Fibroblast of the aortic adventitia (primary cell): ENCODE data around the gene GTPBP1. TPM values are rescaled to one million over a fixed set of nuclear protein-coding genes. Genes with fewer than 3 reads are reported as not detected.

Experiments
- DNase-seq: peaks from one replicate; pipeline ENCODE4 v3.0.0-alpha.2; 2010; ENCODE audit warnings: low read depth
- H3K4me3 ChIP-seq: 2 replicates; pipeline ENCODE4 v1.5.1; 2011; ENCODE audit warnings: low read depth, mild to moderate bottlenecking, control low read depth, low read length, moderate library complexity
- total RNA-seq: library from RNA; depleted of rRNA; stranded (reverse); fragments of >200 nt; gene quantifications from 2 replicates; pipeline ENCODE4 v1.2.3, GENCODE V29; 2012; ENCODE audit warnings: low replicate concordance
- TF ChIP-seq, protein P1 (sequence below): IDR thresholded peaks from 2 replicates; pipeline ENCODE4 v1.5.1; 2011; ENCODE audit warnings: mild to moderate bottlenecking, low read length, control low read depth, inconsistent platforms; ENCODE audit not compliant: insufficient read depth

GTPBP1 gene
- total RNA-seq, 1 donor = 26.8 TPM

DNA sequence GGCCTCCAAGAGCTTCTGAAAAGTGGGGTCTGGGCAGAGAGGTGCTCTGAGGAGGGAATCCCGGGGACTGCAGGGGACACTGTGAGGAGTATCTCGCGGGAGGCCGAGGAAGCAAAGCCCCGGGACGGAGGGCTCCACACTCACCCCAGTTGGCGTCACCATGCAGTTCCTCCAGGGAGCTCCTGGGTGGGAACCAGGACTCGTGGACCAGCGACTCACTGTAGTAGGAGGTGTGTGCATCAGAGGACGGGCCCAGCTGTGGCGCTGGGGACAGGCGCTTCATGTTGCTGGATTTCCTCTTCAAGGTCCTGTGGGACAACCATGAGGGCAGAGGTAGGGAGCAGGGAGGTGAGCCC, 45.3 kb downstream of the GTPBP1 start:
- TF ChIP-seq, protein P1, sequence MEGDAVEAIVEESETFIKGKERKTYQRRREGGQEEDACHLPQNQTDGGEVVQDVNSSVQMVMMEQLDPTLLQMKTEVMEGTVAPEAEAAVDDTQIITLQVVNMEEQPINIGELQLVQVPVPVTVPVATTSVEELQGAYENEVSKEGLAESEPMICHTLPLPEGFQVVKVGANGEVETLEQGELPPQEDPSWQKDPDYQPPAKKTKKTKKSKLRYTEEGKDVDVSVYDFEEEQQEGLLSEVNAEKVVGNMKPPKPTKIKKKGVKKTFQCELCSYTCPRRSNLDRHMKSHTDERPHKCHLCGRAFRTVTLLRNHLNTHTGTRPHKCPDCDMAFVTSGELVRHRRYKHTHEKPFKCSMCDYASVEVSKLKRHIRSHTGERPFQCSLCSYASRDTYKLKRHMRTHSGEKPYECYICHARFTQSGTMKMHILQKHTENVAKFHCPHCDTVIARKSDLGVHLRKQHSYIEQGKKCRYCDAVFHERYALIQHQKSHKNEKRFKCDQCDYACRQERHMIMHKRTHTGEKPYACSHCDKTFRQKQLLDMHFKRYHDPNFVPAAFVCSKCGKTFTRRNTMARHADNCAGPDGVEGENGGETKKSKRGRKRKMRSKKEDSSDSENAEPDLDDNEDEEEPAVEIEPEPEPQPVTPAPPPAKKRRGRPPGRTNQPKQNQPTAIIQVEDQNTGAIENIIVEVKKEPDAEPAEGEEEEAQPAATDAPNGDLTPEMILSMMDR = no peak
- H3K4me3 ChIP-seq = no peak overlapping the region
- no peak for DNase-seq

DNA sequence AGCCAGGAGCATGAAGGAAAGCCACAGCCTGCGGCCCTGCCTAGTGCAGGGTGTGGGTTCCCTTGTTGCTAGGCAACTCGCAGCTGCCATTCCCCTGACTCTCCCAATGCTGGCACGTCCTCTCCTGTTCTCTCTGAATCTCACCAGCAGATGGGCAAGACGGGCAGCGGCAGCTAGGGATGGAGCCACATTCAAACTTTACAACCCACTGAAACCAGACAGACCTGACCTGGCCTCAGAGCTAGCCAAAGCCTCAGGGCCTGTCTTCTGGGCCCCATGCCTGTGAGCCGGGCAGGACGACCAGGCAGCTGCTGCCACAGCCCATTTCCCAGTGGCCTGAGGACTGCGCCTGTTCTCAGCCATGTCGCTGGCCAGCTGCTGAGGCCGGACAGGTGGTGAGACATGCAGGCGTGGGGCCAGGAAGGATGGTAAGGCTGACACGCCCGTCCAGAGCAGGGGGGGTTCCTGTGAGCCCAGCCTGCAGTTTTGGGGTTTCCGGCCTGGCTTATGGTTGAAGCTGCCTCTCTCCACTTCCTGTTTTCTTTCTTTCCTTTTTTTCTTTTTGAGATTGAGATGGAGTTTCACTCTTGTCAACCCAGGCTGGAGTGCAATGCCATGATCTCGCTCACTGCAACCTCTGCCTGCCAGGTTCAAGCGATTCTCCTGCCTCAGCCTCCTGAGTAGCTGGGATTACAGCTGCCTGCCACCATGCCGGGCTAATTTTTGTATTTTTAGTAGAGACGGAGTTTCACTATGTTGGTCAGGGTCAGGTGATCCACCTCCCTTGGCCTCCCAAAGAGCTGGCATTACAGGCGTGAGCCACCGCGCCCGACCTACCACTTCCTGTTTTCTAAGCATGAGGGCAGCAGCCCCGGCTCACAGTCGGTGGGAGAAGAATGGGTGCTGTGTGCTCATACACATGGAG, 45.9 kb downstream of the GTPBP1 start:
- no peak for DNase-seq
- H3K4me3 ChIP-seq = no peak overlapping the region
- TF ChIP-seq, protein P1 = no peak

GRCh38 chr22:38753948-38754750, 48.4 kb downstream of the GTPBP1 start:
- TF ChIP-seq, protein P1 = no peak
- peak overlapping the region; percentile 68 for H3K4me3 ChIP-seq
- peak; percentile 83 for DNase-seq

- TF ChIP-seq, protein P1 = no peak
- H3K4me3 ChIP-seq = peak overlapping the region; percentile 68
- peak; percentile 55 for DNase-seq
Measured at GRCh38 chr22:38754751-38755154, 49.0 kb downstream of the GTPBP1 start.

- TF ChIP-seq, protein P1 = no peak
- peak overlapping the region; percentile 68 for H3K4me3 ChIP-seq
- peak; percentile 68 for DNase-seq
Measured at GRCh38 chr22:38755155-38755910, 49.6 kb downstream of the GTPBP1 start.

DNA sequence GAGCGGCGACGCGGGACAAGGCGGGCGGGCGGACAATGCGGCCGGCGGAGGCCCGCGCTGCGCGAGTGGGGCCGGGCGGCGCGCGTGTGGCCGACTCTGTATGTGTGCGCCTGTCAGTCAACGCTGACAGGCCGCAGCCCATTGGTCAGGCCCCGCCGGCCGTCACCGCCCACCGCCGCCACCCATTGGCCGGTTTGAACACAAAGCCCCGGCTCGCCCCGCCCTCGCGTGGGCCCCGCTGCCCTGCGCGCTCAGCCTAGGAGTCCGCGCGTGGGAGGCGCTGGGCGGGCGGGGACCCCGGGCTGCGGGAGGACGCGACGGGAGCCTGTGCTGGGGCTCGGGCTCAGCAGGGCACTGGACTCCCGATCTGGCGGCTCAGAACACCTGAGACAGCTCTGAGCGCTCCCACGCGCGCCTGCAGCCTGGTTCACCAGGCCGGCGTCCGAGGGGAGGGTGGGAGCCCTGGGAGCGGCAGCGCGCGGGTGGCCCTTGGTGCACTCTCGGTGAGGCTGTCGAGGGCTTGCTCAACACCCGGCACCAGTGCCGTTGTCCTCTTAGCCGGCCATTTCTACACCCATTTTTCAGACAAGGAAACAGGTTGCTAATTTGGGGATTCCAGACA, 50.3 kb downstream of the GTPBP1 start, which contains the start of gene SUN2:
SUN2 (minus strand) TSS at position 88 of the 622 bp plus-strand sequence. CDS start 3,370 bp downstream, outside the sequence.
- H3K4me3 ChIP-seq = peak within 1 kb of the TSS; percentile 68
- DNase-seq = peak; percentile 78
- TF ChIP-seq, protein P1 = no peak
